Adrenal gland (tissue), 5 donors: ENCODE measurements around the gene PARP8.

Experiments used
- CTCF ChIP-seq, 6 experiments: fragments of 450-650 bp in 4 of 6; fragments of 200-600 bp in 2 of 6; sonication (generic) in 1 of 6; IDR thresholded peaks; 1 replicate in 5 of 6; 2 replicates in 1 of 6; pipeline versions ENCODE4 v1.5.1 to v1.8.0; 2016 to 2021; ENCODE audit warnings: antibody characterized with exemption in 6 of 6, mild to moderate bottlenecking in 2 of 6, moderate library complexity in 1 of 6
- POLR2A ChIP-seq, 2 donors: fragments of 450-650 bp; IDR thresholded peaks; one replicate each; pipeline ENCODE4 v1.6.1; 2017; ENCODE audit warnings: antibody characterized with exemption in 2 of 2, mild to moderate bottlenecking in 2 of 2, moderate library complexity in 1 of 2
- donor health status: DM: no; HTN: no; CAD: no.

- TF ChIP-seq CTCF (IDR thresholded peaks at IDR 0.05) (no peak), POLR2A (IDR thresholded peaks at IDR 0.05) (no peak)
These were observed 100.5 kb downstream of the PARP8 start for GRCh38 chr5:50766967-50767366.
